ENCODE results near the gene VWA8.
"Not testable (repeated sequence)": the region's sequence is repeated elsewhere in the genome, so short reads cannot be mapped to it uniquely, and the experiment has no call there.

The VWA8 gene

GRCh38 chr13:41649659-41650058, 311.2 kb downstream of the VWA8 start:
- Histone ChIP-seq H3K27me3 (ENCODE audit: control insufficient read depth in 1 of 2, insufficient read depth in 2 of 2, low read length in 2 of 2) (no peaks in the 10 kb centered on the region), H3K9ac (ENCODE audit: low read depth in 1 of 2, low read length in 2 of 2) (no peak overlapping the region), H3K36me3 (ENCODE audit: control insufficient read depth in 1 of 2, insufficient read depth in 2 of 2, low read length in 2 of 2) (no peaks in the 10 kb centered on the region), H3K4me1 (ENCODE audit: control insufficient read depth in 1 of 2, insufficient read depth in 2 of 2, low read length in 2 of 2) (peaks cover 4 to 6% of the 10 kb centered on the region in 2 donors), H3K4me3 (ENCODE audit: low read depth in 1 of 2, low read length in 2 of 2) (no peak overlapping the region), H3K9me3 (ENCODE audit: control insufficient read depth in 1 of 2, low read length in 2 of 2) (no peaks in the 10 kb centered on the region), H3K27ac (ENCODE audit: low read depth, low read length) (no peak overlapping the region)

GRCh38 chr13:41648314-41648935, 312.5 kb downstream of the VWA8 start:
- Histone ChIP-seq H3K9me3 (ENCODE audit: control insufficient read depth in 1 of 2, low read length in 2 of 2) (no peaks in the 10 kb centered on the region), H3K9ac (ENCODE audit: low read depth in 1 of 2, low read length in 2 of 2) (no peak overlapping the region), H3K27ac (ENCODE audit: low read depth, low read length) (no peak overlapping the region), H3K4me1 (ENCODE audit: control insufficient read depth in 1 of 2, insufficient read depth in 2 of 2, low read length in 2 of 2) (peaks cover 4 to 6% of the 10 kb centered on the region in 2 donors), H3K36me3 (ENCODE audit: control insufficient read depth in 1 of 2, insufficient read depth in 2 of 2, low read length in 2 of 2) (no peaks in the 10 kb centered on the region), H3K27me3 (ENCODE audit: control insufficient read depth in 1 of 2, insufficient read depth in 2 of 2, low read length in 2 of 2) (no peaks in the 10 kb centered on the region), H3K4me3 (ENCODE audit: low read depth in 1 of 2, low read length in 2 of 2) (no peak overlapping the region)

- H3K9ac ChIP-seq (ENCODE audit: low read depth in 1 of 2, low read length in 2 of 2); H3K27me3 ChIP-seq (ENCODE audit: control insufficient read depth in 1 of 2, insufficient read depth in 2 of 2, low read length in 2 of 2); H3K36me3 ChIP-seq (ENCODE audit: control insufficient read depth in 1 of 2, insufficient read depth in 2 of 2, low read length in 2 of 2); H3K27ac ChIP-seq (ENCODE audit: low read depth, low read length); H3K4me3 ChIP-seq (ENCODE audit: low read depth in 1 of 2, low read length in 2 of 2); H3K9me3 ChIP-seq (ENCODE audit: control insufficient read depth in 1 of 2, low read length in 2 of 2); H3K4me1 ChIP-seq (ENCODE audit: control insufficient read depth in 1 of 2, insufficient read depth in 2 of 2, low read length in 2 of 2): not testable (repeated sequence)
Observed at GRCh38 chr13:41647699-41648313, 313.1 kb downstream of the VWA8 start.

- H3K4me1 ChIP-seq (ENCODE audit: control insufficient read depth in 1 of 2, insufficient read depth in 2 of 2, low read length in 2 of 2), result peaks cover 4 to 6% of the 10 kb centered on the region in 2 donors
- no peak overlapping the region for H3K27ac ChIP-seq (ENCODE audit: low read depth, low read length)
Observed at GRCh38 chr13:41645331-41645730, 315.6 kb downstream of the VWA8 start.

GRCh38 chr13:41644742-41645141, 316.2 kb downstream of the VWA8 start:
- peaks cover 4 to 6% of the 10 kb centered on the region in 2 donors for H3K4me1 ChIP-seq (ENCODE audit: control insufficient read depth in 1 of 2, insufficient read depth in 2 of 2, low read length in 2 of 2)
- H3K9me3 ChIP-seq (ENCODE audit: control insufficient read depth in 1 of 2, low read length in 2 of 2), result no peaks in the 10 kb centered on the region
- H3K4me3 ChIP-seq (ENCODE audit: low read depth in 1 of 2, low read length in 2 of 2), result no peak overlapping the region
- no peak overlapping the region for H3K9ac ChIP-seq (ENCODE audit: low read depth in 1 of 2, low read length in 2 of 2)
- H3K27ac ChIP-seq (ENCODE audit: low read depth, low read length), result no peak overlapping the region
- no peaks in the 10 kb centered on the region for H3K36me3 ChIP-seq (ENCODE audit: control insufficient read depth in 1 of 2, insufficient read depth in 2 of 2, low read length in 2 of 2)
- no peaks in the 10 kb centered on the region for H3K27me3 ChIP-seq (ENCODE audit: control insufficient read depth in 1 of 2, insufficient read depth in 2 of 2, low read length in 2 of 2)

More at GRCh38 chr13:41645331-41645730, 315.6 kb downstream of the VWA8 start:
- H3K27me3 ChIP-seq (ENCODE audit: control insufficient read depth in 1 of 2, insufficient read depth in 2 of 2, low read length in 2 of 2), result no peaks in the 10 kb centered on the region
- no peaks in the 10 kb centered on the region for H3K36me3 ChIP-seq (ENCODE audit: control insufficient read depth in 1 of 2, insufficient read depth in 2 of 2, low read length in 2 of 2)
- no peaks in the 10 kb centered on the region for H3K9me3 ChIP-seq (ENCODE audit: control insufficient read depth in 1 of 2, low read length in 2 of 2)
- no peak overlapping the region for H3K9ac ChIP-seq (ENCODE audit: low read depth in 1 of 2, low read length in 2 of 2)
- no peak overlapping the region for H3K4me3 ChIP-seq (ENCODE audit: low read depth in 1 of 2, low read length in 2 of 2)

- Histone ChIP-seq H3K4me3 (ENCODE audit: low read depth in 1 of 2, low read length in 2 of 2) (no peak overlapping the region), H3K27ac (ENCODE audit: low read depth, low read length) (no peak overlapping the region), H3K9me3 (ENCODE audit: control insufficient read depth in 1 of 2, low read length in 2 of 2) (no peaks in the 10 kb centered on the region), H3K4me1 (ENCODE audit: control insufficient read depth in 1 of 2, insufficient read depth in 2 of 2, low read length in 2 of 2) (peaks cover 4 to 6% of the 10 kb centered on the region in 2 donors), H3K9ac (ENCODE audit: low read depth in 1 of 2, low read length in 2 of 2) (no peak overlapping the region), H3K27me3 (ENCODE audit: control insufficient read depth in 1 of 2, insufficient read depth in 2 of 2, low read length in 2 of 2) (no peaks in the 10 kb centered on the region), H3K36me3 (ENCODE audit: control insufficient read depth in 1 of 2, insufficient read depth in 2 of 2, low read length in 2 of 2) (no peaks in the 10 kb centered on the region)
Observed at GRCh38 chr13:41643507-41643906, 317.4 kb downstream of the VWA8 start.

- no peak overlapping the region for H3K4me3 ChIP-seq (ENCODE audit: low read depth in 1 of 2, low read length in 2 of 2)
- H3K36me3 ChIP-seq (ENCODE audit: control insufficient read depth in 1 of 2, insufficient read depth in 2 of 2, low read length in 2 of 2), result no peaks in the 10 kb centered on the region
- H3K9ac ChIP-seq (ENCODE audit: low read depth in 1 of 2, low read length in 2 of 2), result no peak overlapping the region
- no peaks in the 10 kb centered on the region for H3K27me3 ChIP-seq (ENCODE audit: control insufficient read depth in 1 of 2, insufficient read depth in 2 of 2, low read length in 2 of 2)
- H3K4me1 ChIP-seq (ENCODE audit: control insufficient read depth in 1 of 2, insufficient read depth in 2 of 2, low read length in 2 of 2), result peaks cover 4 to 6% of the 10 kb centered on the region in 2 donors
- no peak overlapping the region for H3K27ac ChIP-seq (ENCODE audit: low read depth, low read length)
- H3K9me3 ChIP-seq (ENCODE audit: control insufficient read depth in 1 of 2, low read length in 2 of 2), result no peaks in the 10 kb centered on the region
Observed at GRCh38 chr13:41641961-41642360, 318.9 kb downstream of the VWA8 start.

- Histone ChIP-seq H3K4me1 (ENCODE audit: control insufficient read depth in 1 of 2, insufficient read depth in 2 of 2, low read length in 2 of 2) (peaks cover 4 to 6% of the 10 kb centered on the region in 2 donors), H3K9me3 (ENCODE audit: control insufficient read depth in 1 of 2, low read length in 2 of 2) (no peaks in the 10 kb centered on the region), H3K36me3 (ENCODE audit: control insufficient read depth in 1 of 2, insufficient read depth in 2 of 2, low read length in 2 of 2) (no peaks in the 10 kb centered on the region), H3K27ac (ENCODE audit: low read depth, low read length) (no peak overlapping the region), H3K4me3 (ENCODE audit: low read depth in 1 of 2, low read length in 2 of 2) (no peak overlapping the region), H3K9ac (ENCODE audit: low read depth in 1 of 2, low read length in 2 of 2) (no peak overlapping the region), H3K27me3 (ENCODE audit: control insufficient read depth in 1 of 2, insufficient read depth in 2 of 2, low read length in 2 of 2) (no peaks in the 10 kb centered on the region)
Observed at GRCh38 chr13:41641429-41641828, 319.5 kb downstream of the VWA8 start.

GRCh38 chr13:41639955-41640780, 320.7 kb downstream of the VWA8 start:
- no peak overlapping the region for H3K9ac ChIP-seq (ENCODE audit: low read depth in 1 of 2, low read length in 2 of 2)
- no peaks in the 10 kb centered on the region for H3K9me3 ChIP-seq (ENCODE audit: control insufficient read depth in 1 of 2, low read length in 2 of 2)
- peaks cover 0 to under 1% of the 10 kb centered on the region in 2 donors for H3K4me1 ChIP-seq (ENCODE audit: control insufficient read depth in 1 of 2, insufficient read depth in 2 of 2, low read length in 2 of 2)
- no peak overlapping the region for H3K27ac ChIP-seq (ENCODE audit: low read depth, low read length)
- H3K27me3 ChIP-seq (ENCODE audit: control insufficient read depth in 1 of 2, insufficient read depth in 2 of 2, low read length in 2 of 2), result no peaks in the 10 kb centered on the region
- no peak overlapping the region for H3K4me3 ChIP-seq (ENCODE audit: low read depth in 1 of 2, low read length in 2 of 2)
- H3K36me3 ChIP-seq (ENCODE audit: control insufficient read depth in 1 of 2, insufficient read depth in 2 of 2, low read length in 2 of 2), result no peaks in the 10 kb centered on the region

GRCh38 chr13:41639237-41639904, 321.5 kb downstream of the VWA8 start:
- no peaks in the 10 kb centered on the region for H3K27me3 ChIP-seq (ENCODE audit: control insufficient read depth in 1 of 2, insufficient read depth in 2 of 2, low read length in 2 of 2)
- no peak overlapping the region for H3K27ac ChIP-seq (ENCODE audit: low read depth, low read length)
- no peaks in the 10 kb centered on the region for H3K36me3 ChIP-seq (ENCODE audit: control insufficient read depth in 1 of 2, insufficient read depth in 2 of 2, low read length in 2 of 2)
- H3K9me3 ChIP-seq (ENCODE audit: control insufficient read depth in 1 of 2, low read length in 2 of 2), result no peaks in the 10 kb centered on the region
- H3K9ac ChIP-seq (ENCODE audit: low read depth in 1 of 2, low read length in 2 of 2), result no peak overlapping the region
- no peaks in the 10 kb centered on the region for H3K4me1 ChIP-seq (ENCODE audit: control insufficient read depth in 1 of 2, insufficient read depth in 2 of 2, low read length in 2 of 2)
- no peak overlapping the region for H3K4me3 ChIP-seq (ENCODE audit: low read depth in 1 of 2, low read length in 2 of 2)

Data from duodenal mucosa (tissue), 2 donors.